Measurements from ENCODE around the gene RFLNA.

GRCh38 chr12:124338448-124338847 is 43.6 kb downstream of the RFLNA start:
- TF ChIP-seq POLR2AphosphoS5 (IDR thresholded peaks at IDR 0.05; ENCODE audit: low read depth, low read length) = no peak
- no peak for TF ChIP-seq FOXP2 (optimal IDR thresholded peaks at IDR 0.05; ENCODE audit: borderline replicate concordance, extremely low read depth, extremely low read length, insufficient read depth)
- TF ChIP-seq TAF1 (IDR thresholded peaks at IDR 0.05; ENCODE audit: borderline replicate concordance, insufficient read depth, low read length) = no peak
- no peak for TF ChIP-seq SIN3A (IDR thresholded peaks at IDR 0.05; ENCODE audit: borderline replicate concordance, insufficient read depth, low read length)
- no peak for TF ChIP-seq REST (IDR thresholded peaks at IDR 0.05; ENCODE audit: insufficient read depth in 1 of 2, low read depth in 2 of 2, low read length in 2 of 2)

All from PFSK-1 (cell line).